Heart right ventricle (tissue), 16 donors: Measurements from ENCODE around the gene OCA2. TPM values are rescaled to one million over a fixed set of nuclear protein-coding genes. Genes with fewer than 3 reads are reported as not detected.

ENCODE experiments used
- ATAC-seq, 8 donors: fragments of 200-7000 bp; cut with Tn5 transposase; one replicate each; pipeline ENCODE4 v1.9.1; 2020; ENCODE audit warnings: mild to moderate bottlenecking in 8 of 8, moderate library complexity in 8 of 8, moderate number of reproducible peaks in 1 of 8
- DNase-seq, 2 donors: peaks; one replicate each; pipeline ENCODE4 v3.0.0-alpha.2; 2020
- H3K27ac ChIP-seq, 10 donors: fragments of 200-600 bp; sonication (generic) in 2 of 10; one replicate each; pipeline versions ENCODE4 v1.5.0 to v1.8.0; 2020 to 2022; ENCODE audit warnings: mild to moderate bottlenecking in 3 of 10
- H3K27me3 ChIP-seq, 7 donors: fragments of 200-600 bp; one replicate each; pipeline ENCODE4 v1.8.0; 2021 to 2022; ENCODE audit warnings: mild to moderate bottlenecking in 2 of 7
- H3K36me3 ChIP-seq, 9 donors: fragments of 200-600 bp; sonication (generic) in 1 of 9; one replicate each; pipeline versions ENCODE4 v1.5.0 to v1.8.0; 2020 to 2022; ENCODE audit warnings: mild to moderate bottlenecking in 2 of 9
- H3K4me1 ChIP-seq, 9 donors: fragments of 200-600 bp; sonication (generic) in 1 of 9; one replicate each; pipeline versions ENCODE4 v1.5.0 to v1.8.0; 2020 to 2022; ENCODE audit warnings: mild to moderate bottlenecking in 4 of 9
- H3K4me3 ChIP-seq, 10 donors: fragments of 200-600 bp; sonication (generic) in 2 of 10; one replicate each; pipeline versions ENCODE4 v1.5.0 to v1.8.0; 2020 to 2022; ENCODE audit warnings: mild to moderate bottlenecking in 7 of 10, moderate library complexity in 2 of 10
- H3K9me3 ChIP-seq, 11 donors: fragments of 200-600 bp in 10 of 11; sonication (generic) in 2 of 11; one replicate each; pipeline versions ENCODE4 v1.5.0 to v1.8.0; 2013 to 2022; ENCODE audit warnings: mild to moderate bottlenecking in 2 of 11, control low read depth in 1 of 11, moderate library complexity in 1 of 11
- CTCF ChIP-seq, 9 donors: fragments of 200-600 bp; sonication (generic) in 2 of 9; IDR thresholded peaks; one replicate each; pipeline versions ENCODE4 v1.5.0 to v1.8.0; 2021 to 2022; ENCODE audit warnings: antibody characterized with exemption in 9 of 9, mild to moderate bottlenecking in 5 of 9, moderate library complexity in 1 of 9
- WGBS, 2 donors: extraction: QIAGEN DNeasy Blood & Tissue Kit; methylation state at CpG; one replicate each; pipeline ENCODE4 v1.1.7; 2013; ENCODE audit warnings: inconsistent platforms in 1 of 2; 5-methylcytosine and 5-hydroxymethylcytosine counted together
- intact Hi-C, 10 donors: fragments of 100-400 bp; cut with DNase I; formaldehyde crosslinking; loops; one replicate each; pipeline versions ENCODE4 v1.11.1 to v1.14.2; 2022
- polyA plus RNA-seq, 2 donors: library from polyadenylated mRNA; stranded (reverse); fragments of 200-250 nt; gene quantifications; one replicate each; pipeline ENCODE4 v1.2.3, GENCODE V29; 2013
- total RNA-seq, 10 donors: library from RNA; stranded (reverse); fragmentation: NEBNext Ultra II Directional in 3 of 10; extraction: Animal tissue kit (Norgen Biotek cat#: 25700) in 3 of 10; gene quantifications; one replicate each; pipeline versions ENCODE4 v1.2.1 to v1.2.4, GENCODE V29; 2021 to 2023
- donor health status: Arrhythmogenic right ventricular cardiomyopathy.
- donor health status: ischemic (EF 13 %, LVEDD 7.1; RV severe dilation, severe dysfunction).
- donor health status: healthy with polysubstance abuse.
- donor health status: DM: no; HTN: yes; CAD: no.
- donor health status: DM: no; HTN: no; CAD: no.
- donor health status: ischemic (EF 25% LVEDD 6.9; RV normal size, moderate dysfunction).
- donor health status: ischemic (EF 25% LVEDD 5.7; RV mildly dilated, moderate dysfunction).
- donor health status: healthy.
- donor health status: DM: yes; HTN: yes; CAD: no.
- donor health status: Ischemic cardiomyopathy.
- donor health status: ischemic (EF 35%, LVEDD 5.7; RV mildly dilated, moderate dysfunction).
- donor health status: nonischemic (EF 11% LVEDD 7.7; RV severe dilation, severe dysfunction).
- donor health status: DM: yes; HTN: yes; CAD: no.
- donor health status: PGD.
- donor health status: ischemic (EF 29% LVEDD 5.4; RV normal size, mild dysfunction).
- donor health status: nonischemic (EF 23%, LVEDD 6.1; RV moderate dilation, normal function).

The OCA2 gene
- total and polyA plus RNA-seq, 12 donors: 0.04 to 0.32 (median 0.17) TPM; not detected in 6

GRCh38 chr15:28079313-28079969 lies 19.7 kb downstream of the OCA2 start:
- H3K9me3 ChIP-seq: peaks cover 0 to 3% (median 0%) of the 10 kb centered on the region in 11 donors
- WGBS, 2 donors: 82 to 93% methylated on average over 8 to 9 of the region's 9 CpGs
- no peak overlapping the region for H3K27ac ChIP-seq
- intact Hi-C loops: no loop called here
- no peak for TF ChIP-seq CTCF (IDR thresholded peaks at IDR 0.05)
- ATAC-seq (peak in 1 of 8 donors; percentile 44), DNase-seq (no peak)
- H3K4me1 ChIP-seq: no peaks in the 10 kb centered on the region
- peaks cover 0 to 10% (median 0%) of the 10 kb centered on the region in 7 donors for H3K27me3 ChIP-seq
- H3K4me3 ChIP-seq: no peak overlapping the region
- no peaks in the 10 kb centered on the region for H3K36me3 ChIP-seq

- ATAC-seq (no peak), DNase-seq (no peak)
- no peak overlapping the region for H3K4me3 ChIP-seq
- TF ChIP-seq CTCF (IDR thresholded peaks at IDR 0.05): no peak
- peaks cover 0 to 10% (median 0%) of the 10 kb centered on the region in 7 donors for H3K27me3 ChIP-seq
- no peaks in the 10 kb centered on the region for H3K9me3 ChIP-seq
- intact Hi-C loops: no loop called here
- H3K4me1 ChIP-seq: no peaks in the 10 kb centered on the region
- H3K27ac ChIP-seq: no peak overlapping the region
- no peaks in the 10 kb centered on the region for H3K36me3 ChIP-seq
- 66 to 71% methylated on average over 1 of the region's 1 CpG for WGBS, 2 donors
Observed at GRCh38 chr15:28078191-28078719, 20.9 kb downstream of the OCA2 start.

- intact Hi-C loops: no loop called here
- 71 to 76% methylated on average over 1 of the region's 1 CpG for WGBS, 2 donors
Observed at GRCh38 chr15:28075573-28075972, 23.5 kb downstream of the OCA2 start.

GRCh38 chr15:28068930-28069329 lies 30.2 kb downstream of the OCA2 start:
- intact Hi-C loops: no loop called here
- H3K27me3 ChIP-seq: peaks cover 0 to 8% (median 0%) of the 10 kb centered on the region in 7 donors
- H3K36me3 ChIP-seq: no peaks in the 10 kb centered on the region
- 25 to 53% methylated on average over 1 of the region's 1 CpG for WGBS, 2 donors
- H3K9me3 ChIP-seq: peaks cover 0 to 11% (median 0%) of the 10 kb centered on the region in 11 donors
- no peaks in the 10 kb centered on the region for H3K4me1 ChIP-seq
- no peak for ATAC-seq
- H3K4me3 ChIP-seq: no peak overlapping the region
- H3K27ac ChIP-seq: no peak overlapping the region
- TF ChIP-seq CTCF (IDR thresholded peaks at IDR 0.05): no peak
- DNase-seq: no peak

More at GRCh38 chr15:28075573-28075972, 23.5 kb downstream of the OCA2 start:
- Histone ChIP-seq H3K4me3 (no peak overlapping the region), H3K4me1 (no peaks in the 10 kb centered on the region), H3K27me3 (peaks cover 0 to 10% (median 0%) of the 10 kb centered on the region in 7 donors), H3K36me3 (no peaks in the 10 kb centered on the region), H3K9me3 (peaks cover 0 to 5% (median 0%) of the 10 kb centered on the region in 11 donors), H3K27ac (no peak overlapping the region)
- ATAC-seq: no peak
- TF ChIP-seq CTCF (IDR thresholded peaks at IDR 0.05): no peak
- no peak for DNase-seq
